ENCODE results near the gene NDST1. TPM values are rescaled to one million over a fixed set of nuclear protein-coding genes. Genes with fewer than 3 reads are reported as not detected.

Gene NDST1
- total RNA-seq, 1 experiment from 2014 or later, result 8.4 TPM

DNA sequence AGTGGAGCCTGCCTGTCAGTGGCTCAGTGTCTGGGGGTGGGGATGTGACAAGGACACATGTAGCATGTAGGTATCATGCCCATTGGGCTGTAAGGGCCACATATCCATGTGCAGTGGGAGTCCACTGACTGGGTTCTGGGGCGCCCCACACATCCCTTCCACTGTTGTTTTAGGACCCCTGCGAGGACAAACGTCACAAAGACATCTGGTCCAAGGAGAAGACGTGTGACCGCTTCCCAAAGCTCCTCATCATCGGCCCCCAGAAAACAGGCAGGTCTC lies 33.4 kb downstream of the NDST1 start:
- Histone ChIP-seq H3K9ac (ENCODE audit: low read length) (no peak overlapping the region), H3K36me3 (ENCODE audit: insufficient read depth, low read length) (no peaks in the 10 kb centered on the region; the same call in 1 of the 2 replicates), H3K27me3 (ENCODE audit: low read length) (no peaks in the 10 kb centered on the region), H3K4me2 (ENCODE audit: low read depth, low read length, poor library complexity, severe bottlenecking) (no peak overlapping the region), H4K20me1 (ENCODE audit: insufficient read depth, low read depth, low read length) (no peaks in the 10 kb centered on the region), H3K27ac (ENCODE audit: low read length) (no peak overlapping the region), H3K9me2 (replicated peaks; ENCODE audit: insufficient read depth, low read length) (no peaks in the 10 kb centered on the region), H2AFZ (ENCODE audit: low read length) (no peak overlapping the region), H3K9me3 (ENCODE audit: low read length) (no peaks in the 10 kb centered on the region), H3K79me2 (ENCODE audit: low read length) (no peaks in the 10 kb centered on the region), H3K4me3 (ENCODE audit: low read length) (no peak overlapping the region), H3K4me1 (ENCODE audit: low read length) (peaks cover 4% of the 10 kb centered on the region)
- DNase-seq, result no peak

DNA sequence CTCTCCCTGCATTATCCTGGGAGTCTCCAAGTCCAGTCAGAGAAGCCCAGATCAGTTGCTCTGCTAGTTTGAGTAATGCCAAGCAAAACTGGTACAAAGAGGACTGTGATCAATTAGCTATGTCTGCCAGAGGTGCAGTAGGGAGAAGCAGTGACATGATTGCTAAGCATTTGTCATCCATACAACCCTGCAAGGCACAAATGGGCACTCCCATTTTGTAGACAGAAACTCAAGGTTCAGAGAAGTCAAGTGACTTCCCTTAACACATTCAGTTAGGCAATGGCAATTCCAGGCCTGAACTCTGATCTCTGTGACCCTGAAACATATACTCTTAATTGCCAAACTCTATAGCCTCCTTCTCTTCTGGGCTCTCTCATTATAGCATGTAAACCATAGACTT lies 34.0 kb downstream of the NDST1 start:
- Histone ChIP-seq H3K9ac (ENCODE audit: low read length) (no peak overlapping the region), H3K27me3 (ENCODE audit: low read length) (no peaks in the 10 kb centered on the region), H3K4me1 (ENCODE audit: low read length) (peaks cover 4% of the 10 kb centered on the region), H3K4me2 (ENCODE audit: low read depth, low read length, poor library complexity, severe bottlenecking) (no peak overlapping the region), H2AFZ (ENCODE audit: low read length) (no peak overlapping the region), H3K9me2 (replicated peaks; ENCODE audit: insufficient read depth, low read length) (no peaks in the 10 kb centered on the region), H3K9me3 (ENCODE audit: low read length) (no peaks in the 10 kb centered on the region), H3K79me2 (ENCODE audit: low read length) (no peaks in the 10 kb centered on the region), H3K27ac (ENCODE audit: low read length) (no peak overlapping the region), H3K36me3 (ENCODE audit: insufficient read depth, low read length) (no peaks in the 10 kb centered on the region; the same call in 1 of the 2 replicates), H4K20me1 (ENCODE audit: insufficient read depth, low read depth, low read length) (no peaks in the 10 kb centered on the region), H3K4me3 (ENCODE audit: low read length) (no peak overlapping the region)
- no peak for DNase-seq

DNA sequence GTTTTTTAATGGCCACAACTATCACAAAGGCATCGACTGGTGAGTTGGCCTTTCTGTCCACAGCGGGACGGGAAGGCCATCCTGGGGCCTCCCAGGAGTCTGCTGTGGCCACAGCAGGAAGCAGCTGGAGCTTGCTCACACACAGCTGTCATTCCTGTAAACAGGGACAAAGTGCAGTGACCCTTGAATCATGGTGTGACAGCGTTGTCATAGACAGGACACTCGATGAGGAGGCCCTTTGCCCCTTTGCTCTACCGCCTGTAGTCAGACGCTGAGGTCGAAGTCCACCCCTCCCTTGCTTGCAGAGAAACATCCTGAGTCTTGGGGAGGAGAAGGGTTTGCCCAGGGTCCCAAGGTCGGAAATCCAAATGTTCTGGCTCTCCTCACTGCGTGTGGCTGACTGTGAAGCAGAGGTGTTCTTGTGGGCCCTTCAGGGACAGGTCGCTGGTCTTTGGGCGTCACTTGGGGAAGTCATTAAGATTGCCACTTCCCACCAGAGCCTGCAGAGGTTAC lies 35.1 kb downstream of the NDST1 start:
- Histone ChIP-seq H3K79me2 (ENCODE audit: low read length) (no peaks in the 10 kb centered on the region), H3K27me3 (ENCODE audit: low read length) (no peaks in the 10 kb centered on the region), H3K4me3 (ENCODE audit: low read length) (no peak overlapping the region), H3K4me1 (ENCODE audit: low read length) (peaks cover 4% of the 10 kb centered on the region), H3K27ac (ENCODE audit: low read length) (no peak overlapping the region), H3K36me3 (ENCODE audit: insufficient read depth, low read length) (no peaks in the 10 kb centered on the region; the same call in 1 of the 2 replicates), H2AFZ (ENCODE audit: low read length) (no peak overlapping the region), H3K4me2 (ENCODE audit: low read depth, low read length, poor library complexity, severe bottlenecking) (no peak overlapping the region), H3K9me2 (replicated peaks; ENCODE audit: insufficient read depth, low read length) (no peaks in the 10 kb centered on the region), H3K9ac (ENCODE audit: low read length) (no peak overlapping the region), H3K9me3 (ENCODE audit: low read length) (no peaks in the 10 kb centered on the region), H4K20me1 (ENCODE audit: insufficient read depth, low read depth, low read length) (no peaks in the 10 kb centered on the region)
- no peak for DNase-seq

DNA sequence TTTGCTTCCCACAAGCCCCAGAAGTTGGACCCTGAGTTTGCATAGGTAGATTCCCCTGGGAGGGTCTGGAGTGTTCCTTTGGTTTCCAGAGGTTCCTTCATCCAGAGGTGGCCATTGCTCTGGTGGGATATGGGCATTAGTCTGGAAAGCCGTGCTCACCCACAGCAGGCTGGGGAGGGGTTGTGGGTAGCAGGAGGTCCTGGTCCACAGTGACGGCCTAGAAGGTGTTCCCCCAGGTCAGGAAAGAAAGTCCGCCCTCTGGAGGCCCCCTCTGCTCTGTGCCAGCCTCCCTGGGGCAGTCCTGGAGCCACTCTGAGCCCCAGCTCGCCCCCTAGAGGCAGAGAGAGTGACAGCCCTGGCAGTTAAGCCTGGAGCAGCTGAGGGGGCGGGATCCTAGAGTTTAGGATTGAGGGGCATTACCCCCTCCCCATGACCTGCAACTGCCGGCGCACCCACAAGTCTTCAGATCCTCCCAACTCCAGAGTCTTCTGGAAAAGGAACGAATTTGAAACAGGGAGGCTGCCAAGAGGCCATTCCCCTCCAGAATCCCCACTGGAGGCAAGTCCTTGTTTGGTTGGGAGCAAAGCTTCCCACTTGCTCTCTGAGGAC lies 36.8 kb downstream of the NDST1 start:
- Histone ChIP-seq H3K4me2 (ENCODE audit: low read depth, low read length, poor library complexity, severe bottlenecking) (no peak overlapping the region), H3K36me3 (ENCODE audit: insufficient read depth, low read length) (no peaks in the 10 kb centered on the region; the same call in 1 of the 2 replicates), H3K4me3 (ENCODE audit: low read length) (no peak overlapping the region), H4K20me1 (ENCODE audit: insufficient read depth, low read depth, low read length) (no peaks in the 10 kb centered on the region), H3K9ac (ENCODE audit: low read length) (no peak overlapping the region), H3K9me2 (replicated peaks; ENCODE audit: insufficient read depth, low read length) (no peaks in the 10 kb centered on the region), H3K9me3 (ENCODE audit: low read length) (no peaks in the 10 kb centered on the region), H2AFZ (ENCODE audit: low read length) (no peak overlapping the region), H3K27me3 (ENCODE audit: low read length) (no peaks in the 10 kb centered on the region), H3K27ac (ENCODE audit: low read length) (no peak overlapping the region), H3K4me1 (ENCODE audit: low read length) (peaks cover 4% of the 10 kb centered on the region), H3K79me2 (ENCODE audit: low read length) (no peaks in the 10 kb centered on the region)
- DNase-seq, result peak; percentile 95

DNA sequence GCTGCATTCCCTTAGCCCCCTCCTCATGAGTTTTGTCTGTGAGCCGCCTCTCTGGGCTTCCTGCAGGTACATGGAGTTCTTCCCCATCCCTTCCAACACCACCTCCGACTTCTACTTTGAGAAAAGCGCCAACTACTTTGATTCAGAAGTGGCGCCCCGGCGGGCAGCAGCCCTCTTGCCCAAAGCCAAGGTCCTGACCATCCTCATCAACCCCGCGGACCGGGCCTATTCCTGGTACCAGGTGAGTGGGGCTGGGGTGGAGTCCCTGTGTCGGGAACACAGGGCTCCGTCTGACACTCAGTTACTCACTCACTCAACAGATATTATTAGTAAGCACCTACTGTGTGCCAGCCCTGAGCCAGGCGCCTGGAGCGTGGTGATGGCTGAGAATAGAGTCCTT lies 37.3 kb downstream of the NDST1 start:
- Histone ChIP-seq H3K27ac (ENCODE audit: low read length) (no peak overlapping the region), H3K9me3 (ENCODE audit: low read length) (no peaks in the 10 kb centered on the region), H3K36me3 (ENCODE audit: insufficient read depth, low read length) (no peaks in the 10 kb centered on the region; the same call in 1 of the 2 replicates), H3K27me3 (ENCODE audit: low read length) (no peaks in the 10 kb centered on the region), H4K20me1 (ENCODE audit: insufficient read depth, low read depth, low read length) (no peaks in the 10 kb centered on the region), H3K4me1 (ENCODE audit: low read length) (peaks cover 4% of the 10 kb centered on the region), H3K4me3 (ENCODE audit: low read length) (no peak overlapping the region), H2AFZ (ENCODE audit: low read length) (no peak overlapping the region), H3K9me2 (replicated peaks; ENCODE audit: insufficient read depth, low read length) (no peaks in the 10 kb centered on the region), H3K4me2 (ENCODE audit: low read depth, low read length, poor library complexity, severe bottlenecking) (no peak overlapping the region), H3K9ac (ENCODE audit: low read length) (no peak overlapping the region), H3K79me2 (ENCODE audit: low read length) (no peaks in the 10 kb centered on the region)
- DNase-seq, result no peak

DNA sequence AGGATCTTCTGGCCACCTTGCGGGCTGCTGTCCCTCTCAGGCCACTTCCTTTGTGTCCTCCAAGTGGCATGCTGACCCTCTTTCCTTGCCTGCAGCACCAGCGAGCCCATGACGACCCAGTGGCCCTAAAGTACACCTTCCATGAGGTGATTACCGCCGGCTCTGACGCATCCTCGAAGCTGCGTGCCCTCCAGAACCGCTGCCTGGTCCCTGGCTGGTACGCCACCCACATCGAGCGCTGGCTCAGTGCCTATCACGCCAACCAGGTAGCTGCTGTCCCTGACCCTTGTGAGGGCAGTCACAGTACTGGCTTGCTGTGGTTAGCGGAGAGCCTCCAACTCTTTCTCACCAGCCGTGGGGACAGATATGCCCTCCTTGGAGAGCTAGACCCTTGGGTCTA lies 40.2 kb downstream of the NDST1 start:
- H3K4me3 ChIP-seq (ENCODE audit: low read length), result no peak overlapping the region
- no peak overlapping the region for H3K4me2 ChIP-seq (ENCODE audit: low read depth, low read length, poor library complexity, severe bottlenecking)
- H3K9me2 ChIP-seq (replicated peaks; ENCODE audit: insufficient read depth, low read length), result no peaks in the 10 kb centered on the region
- H3K36me3 ChIP-seq (ENCODE audit: insufficient read depth, low read length), result no peaks in the 10 kb centered on the region; the same call in 1 of the 2 replicates
- no peak overlapping the region for H3K27ac ChIP-seq (ENCODE audit: low read length)
- H3K9ac ChIP-seq (ENCODE audit: low read length), result no peak overlapping the region
- no peaks in the 10 kb centered on the region for H3K27me3 ChIP-seq (ENCODE audit: low read length)
- H2AFZ ChIP-seq (ENCODE audit: low read length), result no peak overlapping the region
- DNase-seq, result no peak
- H3K79me2 ChIP-seq (ENCODE audit: low read length), result no peaks in the 10 kb centered on the region
- H4K20me1 ChIP-seq (ENCODE audit: insufficient read depth, low read depth, low read length), result no peaks in the 10 kb centered on the region
- no peaks in the 10 kb centered on the region for H3K9me3 ChIP-seq (ENCODE audit: low read length)
- peaks cover 4% of the 10 kb centered on the region for H3K4me1 ChIP-seq (ENCODE audit: low read length)

DNA sequence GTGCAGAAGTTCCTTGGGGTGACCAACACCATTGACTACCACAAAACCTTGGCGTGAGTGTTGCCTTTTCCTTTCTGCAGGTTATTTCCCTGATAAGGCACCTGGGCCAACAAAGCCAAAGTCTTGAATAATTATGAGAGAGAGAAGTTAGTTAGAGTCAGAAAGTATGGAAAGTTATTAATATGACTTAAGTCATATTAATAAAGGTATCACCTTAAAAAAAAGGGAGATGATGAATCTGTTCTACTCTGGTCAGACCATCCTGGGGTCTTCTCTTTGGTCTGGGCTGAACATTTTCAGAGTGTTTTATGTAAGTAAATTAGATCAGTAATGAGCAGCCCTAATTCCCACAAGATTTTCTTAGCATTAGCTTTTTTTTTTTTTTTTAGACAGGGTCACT lies 41.8 kb downstream of the NDST1 start:
- Histone ChIP-seq H3K36me3 (ENCODE audit: insufficient read depth, low read length) (no peaks in the 10 kb centered on the region; the same call in 1 of the 2 replicates), H3K4me2 (ENCODE audit: low read depth, low read length, poor library complexity, severe bottlenecking) (no peak overlapping the region), H3K79me2 (ENCODE audit: low read length) (no peaks in the 10 kb centered on the region), H4K20me1 (ENCODE audit: insufficient read depth, low read depth, low read length) (no peaks in the 10 kb centered on the region), H3K9me3 (ENCODE audit: low read length) (no peaks in the 10 kb centered on the region), H3K4me3 (ENCODE audit: low read length) (no peak overlapping the region), H3K4me1 (ENCODE audit: low read length) (no peaks in the 10 kb centered on the region), H3K27ac (ENCODE audit: low read length) (no peak overlapping the region), H2AFZ (ENCODE audit: low read length) (no peak overlapping the region), H3K9me2 (replicated peaks; ENCODE audit: insufficient read depth, low read length) (no peaks in the 10 kb centered on the region), H3K9ac (ENCODE audit: low read length) (no peak overlapping the region), H3K27me3 (ENCODE audit: low read length) (no peaks in the 10 kb centered on the region)
- DNase-seq, result no peak

DNA sequence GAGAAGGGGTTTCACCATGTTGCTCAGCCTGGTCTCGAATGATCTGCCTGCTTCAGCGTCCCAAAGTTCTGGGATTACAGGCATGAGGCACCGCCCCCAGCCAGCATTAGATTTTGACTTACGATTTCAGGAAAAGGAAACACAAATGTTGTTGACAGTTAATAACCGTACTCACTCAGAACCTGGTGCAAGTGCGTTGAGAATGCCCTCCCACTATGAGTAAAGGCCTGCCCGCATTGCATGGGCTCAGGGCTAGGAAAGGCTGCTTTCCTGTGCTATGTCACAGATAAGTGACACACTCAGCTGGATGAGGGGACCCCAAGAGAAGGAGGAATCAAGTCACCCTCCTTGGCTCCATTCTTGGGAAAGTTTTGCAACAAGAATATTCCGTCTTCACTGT lies 42.4 kb downstream of the NDST1 start:
- DNase-seq, result no peak
- Histone ChIP-seq H3K27ac (ENCODE audit: low read length) (no peak overlapping the region), H3K4me3 (ENCODE audit: low read length) (no peak overlapping the region), H3K9ac (ENCODE audit: low read length) (no peak overlapping the region), H3K36me3 (ENCODE audit: insufficient read depth, low read length) (no peaks in the 10 kb centered on the region; the same call in 1 of the 2 replicates), H3K9me3 (ENCODE audit: low read length) (no peaks in the 10 kb centered on the region), H3K9me2 (replicated peaks; ENCODE audit: insufficient read depth, low read length) (no peaks in the 10 kb centered on the region), H3K4me1 (ENCODE audit: low read length) (no peaks in the 10 kb centered on the region), H3K79me2 (ENCODE audit: low read length) (no peaks in the 10 kb centered on the region), H2AFZ (ENCODE audit: low read length) (no peak overlapping the region), H3K4me2 (ENCODE audit: low read depth, low read length, poor library complexity, severe bottlenecking) (no peak overlapping the region), H3K27me3 (ENCODE audit: low read length) (no peaks in the 10 kb centered on the region), H4K20me1 (ENCODE audit: insufficient read depth, low read depth, low read length) (no peaks in the 10 kb centered on the region)

Measured in Karpas-422 (cell line).